ENCODE measurements around the gene CAP1.

The CAP1 gene

GRCh38 chr1:40110389-40110788, 69.9 kb downstream of the CAP1 start:
- H2AFZ ChIP-seq (ENCODE audit: low read length) = no peak overlapping the region
- H3K4me3 ChIP-seq (ENCODE audit: low read depth, low read length, poor library complexity, severe bottlenecking) = no peak overlapping the region
- TF ChIP-seq, protein P1, sequence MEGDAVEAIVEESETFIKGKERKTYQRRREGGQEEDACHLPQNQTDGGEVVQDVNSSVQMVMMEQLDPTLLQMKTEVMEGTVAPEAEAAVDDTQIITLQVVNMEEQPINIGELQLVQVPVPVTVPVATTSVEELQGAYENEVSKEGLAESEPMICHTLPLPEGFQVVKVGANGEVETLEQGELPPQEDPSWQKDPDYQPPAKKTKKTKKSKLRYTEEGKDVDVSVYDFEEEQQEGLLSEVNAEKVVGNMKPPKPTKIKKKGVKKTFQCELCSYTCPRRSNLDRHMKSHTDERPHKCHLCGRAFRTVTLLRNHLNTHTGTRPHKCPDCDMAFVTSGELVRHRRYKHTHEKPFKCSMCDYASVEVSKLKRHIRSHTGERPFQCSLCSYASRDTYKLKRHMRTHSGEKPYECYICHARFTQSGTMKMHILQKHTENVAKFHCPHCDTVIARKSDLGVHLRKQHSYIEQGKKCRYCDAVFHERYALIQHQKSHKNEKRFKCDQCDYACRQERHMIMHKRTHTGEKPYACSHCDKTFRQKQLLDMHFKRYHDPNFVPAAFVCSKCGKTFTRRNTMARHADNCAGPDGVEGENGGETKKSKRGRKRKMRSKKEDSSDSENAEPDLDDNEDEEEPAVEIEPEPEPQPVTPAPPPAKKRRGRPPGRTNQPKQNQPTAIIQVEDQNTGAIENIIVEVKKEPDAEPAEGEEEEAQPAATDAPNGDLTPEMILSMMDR (IDR thresholded peaks at IDR 0.05; ENCODE audit: low read length) = no peak
- TF ChIP-seq EZH2 (IDR thresholded peaks at IDR 0.05; ENCODE audit: borderline replicate concordance, low read length) = no peak
- H3K9me3 ChIP-seq (ENCODE audit: low read length) = no peaks in the 10 kb centered on the region
- no peaks in the 10 kb centered on the region for H3K9me2 ChIP-seq (ENCODE audit: low read depth, low read length)
- H3F3A ChIP-seq (ENCODE audit: insufficient read depth, low read length) = no peaks in the 10 kb centered on the region
- no peaks in the 10 kb centered on the region for H3K36me3 ChIP-seq (ENCODE audit: insufficient read depth, low read length)
- H3K27ac ChIP-seq (ENCODE audit: low read depth, low read length, poor library complexity, severe bottlenecking) = no peak overlapping the region
- H4K20me1 ChIP-seq (ENCODE audit: insufficient read depth, low read length) = no peaks in the 10 kb centered on the region
- no peak overlapping the region for H3K9ac ChIP-seq (ENCODE audit: low read length)
- no peaks in the 10 kb centered on the region for H3K79me2 ChIP-seq (ENCODE audit: insufficient read depth, low read length)
- H3K4me2 ChIP-seq (ENCODE audit: low read length) = no peak overlapping the region
- H3K4me1 ChIP-seq (ENCODE audit: insufficient read depth, low read length, severe bottlenecking) = no peaks in the 10 kb centered on the region
- H3K27me3 ChIP-seq (ENCODE audit: insufficient read depth, low read length) = no peaks in the 10 kb centered on the region; the same call in 1 of the 2 replicates

DNA sequence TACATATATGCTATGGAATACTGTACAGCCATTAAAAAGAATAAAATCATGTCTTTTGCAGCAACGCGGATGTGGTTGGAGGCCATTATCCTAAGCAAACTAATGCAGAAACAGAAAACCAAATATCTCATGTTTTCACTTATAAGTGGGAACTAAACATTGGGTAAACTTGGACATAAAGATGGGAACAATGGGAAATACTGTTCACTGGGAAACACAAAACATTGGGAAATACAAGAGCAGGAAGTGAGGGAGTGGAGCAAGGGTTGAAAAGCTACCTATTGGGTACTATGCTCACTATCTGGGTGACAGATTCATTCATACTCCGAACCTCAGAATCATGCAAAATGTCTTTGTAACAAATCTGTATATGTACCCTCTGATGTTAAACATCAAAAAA, 73.9 kb downstream of the CAP1 start:
- no peak overlapping the region for H2AFZ ChIP-seq (ENCODE audit: low read length)
- no peaks in the 10 kb centered on the region for H3K4me1 ChIP-seq (ENCODE audit: insufficient read depth, low read length, severe bottlenecking)
- H3K79me2 ChIP-seq (ENCODE audit: insufficient read depth, low read length) = no peaks in the 10 kb centered on the region
- H3K9me2 ChIP-seq (ENCODE audit: low read depth, low read length) = no peaks in the 10 kb centered on the region
- no peak overlapping the region for H3K9ac ChIP-seq (ENCODE audit: low read length)
- no peak overlapping the region for H3K4me3 ChIP-seq (ENCODE audit: low read depth, low read length, poor library complexity, severe bottlenecking)
- H3K27me3 ChIP-seq (ENCODE audit: insufficient read depth, low read length) = no peaks in the 10 kb centered on the region; the same call in 1 of the 2 replicates
- H3K4me2 ChIP-seq (ENCODE audit: low read length) = no peak overlapping the region
- H4K20me1 ChIP-seq (ENCODE audit: insufficient read depth, low read length) = no peaks in the 10 kb centered on the region
- H3F3A ChIP-seq (ENCODE audit: insufficient read depth, low read length) = no peaks in the 10 kb centered on the region
- no peaks in the 10 kb centered on the region for H3K36me3 ChIP-seq (ENCODE audit: insufficient read depth, low read length)
- no peaks in the 10 kb centered on the region for H3K9me3 ChIP-seq (ENCODE audit: low read length)
- TF ChIP-seq EZH2 (IDR thresholded peaks at IDR 0.05; ENCODE audit: borderline replicate concordance, low read length) = no peak
- TF ChIP-seq, protein P1 (IDR thresholded peaks at IDR 0.05; ENCODE audit: low read length) = no peak
- H3K27ac ChIP-seq (ENCODE audit: low read depth, low read length, poor library complexity, severe bottlenecking) = no peak overlapping the region

GRCh38 chr1:40120128-40120527, 79.6 kb downstream of the CAP1 start:
- no peaks in the 10 kb centered on the region for H3K27me3 ChIP-seq (ENCODE audit: insufficient read depth, low read length)
- no peaks in the 10 kb centered on the region for H3K9me3 ChIP-seq (ENCODE audit: low read length)
- no peaks in the 10 kb centered on the region for H3F3A ChIP-seq (ENCODE audit: insufficient read depth, low read length)
- H3K4me3 ChIP-seq (ENCODE audit: low read depth, low read length, poor library complexity, severe bottlenecking) = no peak overlapping the region
- H3K9ac ChIP-seq (ENCODE audit: low read length) = no peak overlapping the region
- TF ChIP-seq EZH2 (IDR thresholded peaks at IDR 0.05; ENCODE audit: borderline replicate concordance, low read length) = no peak
- TF ChIP-seq, protein P1 (IDR thresholded peaks at IDR 0.05; ENCODE audit: low read length) = no peak
- no peak overlapping the region for H2AFZ ChIP-seq (ENCODE audit: low read length)
- H3K36me3 ChIP-seq (ENCODE audit: insufficient read depth, low read length) = no peaks in the 10 kb centered on the region
- no peak overlapping the region for H3K27ac ChIP-seq (ENCODE audit: low read depth, low read length, poor library complexity, severe bottlenecking)
- H3K79me2 ChIP-seq (ENCODE audit: insufficient read depth, low read length) = no peaks in the 10 kb centered on the region
- H4K20me1 ChIP-seq (ENCODE audit: insufficient read depth, low read length) = no peaks in the 10 kb centered on the region
- H3K9me2 ChIP-seq (ENCODE audit: low read depth, low read length) = no peaks in the 10 kb centered on the region
- H3K4me1 ChIP-seq (ENCODE audit: insufficient read depth, low read length, severe bottlenecking) = no peaks in the 10 kb centered on the region
- H3K4me2 ChIP-seq (ENCODE audit: low read length) = no peak overlapping the region
